Measurements from ENCODE around the gene FAM186B.
"Not testable (repeated sequence)": the region's sequence is repeated elsewhere in the genome, so short reads cannot be mapped to it uniquely, and the experiment has no call there.

FAM186B gene

GRCh38 chr12:49605539-49605938 lies at the start of gene FAM186B:
Gene FAM186B, minus strand, starts transcription at chr12:49605639. Its CDS starts 162 bp downstream, at chr12:49605477.
- not testable (repeated sequence) for DNase-seq

- DNase-seq: no peak
Observed at GRCh38 chr12:49654715-49655114, 49.3 kb upstream of the FAM186B start.

- DNase-seq: no peak
Observed at GRCh38 chr12:49652921-49653520, 47.6 kb upstream of the FAM186B start.

- DNase-seq: no peak
Observed at GRCh38 chr12:49651855-49652254, 46.4 kb upstream of the FAM186B start.

- no peak for DNase-seq
Observed at GRCh38 chr12:49649892-49650291, 44.5 kb upstream of the FAM186B start.

GRCh38 chr12:49649445-49649844 lies 44.0 kb upstream of the FAM186B start:
- DNase-seq: no peak

- no peak for DNase-seq
Observed at GRCh38 chr12:49648712-49649003, 43.2 kb upstream of the FAM186B start.

- no peak for DNase-seq
Observed at GRCh38 chr12:49647827-49648711, 42.6 kb upstream of the FAM186B start.

- no peak for DNase-seq
Observed at GRCh38 chr12:49646871-49647654, 41.6 kb upstream of the FAM186B start.

- DNase-seq: no peak
Observed at GRCh38 chr12:49646331-49646830, 40.9 kb upstream of the FAM186B start.

GRCh38 chr12:49645146-49646039 lies 40.0 kb upstream of the FAM186B start:
- DNase-seq: no peak

GRCh38 chr12:49644620-49644994 lies 39.2 kb upstream of the FAM186B start:
- peak; percentile 89 for DNase-seq

GRCh38 chr12:49643961-49644619 lies 38.7 kb upstream of the FAM186B start:
- no peak for DNase-seq

- no peak for DNase-seq
Observed at GRCh38 chr12:49643135-49643534, 37.7 kb upstream of the FAM186B start.

- DNase-seq: no peak
Observed at GRCh38 chr12:49642370-49642802, 36.9 kb upstream of the FAM186B start.

- DNase-seq: no peak
Observed at GRCh38 chr12:49641748-49642369, 36.4 kb upstream of the FAM186B start.

GRCh38 chr12:49636979-49637755 lies 31.7 kb upstream of the FAM186B start:
- peak; percentile 66 for DNase-seq

- no peak for DNase-seq
Observed at GRCh38 chr12:49636574-49636973, 31.1 kb upstream of the FAM186B start.

GRCh38 chr12:49635656-49636055 lies 30.2 kb upstream of the FAM186B start:
- no peak for DNase-seq

GRCh38 chr12:49635036-49635435 lies 29.6 kb upstream of the FAM186B start:
- no peak for DNase-seq

Measured in CD4-positive, alpha-beta T cell treated with Interleukin-6 for 4 hours (primary cell).